Right lobe of liver (tissue), 4 donors: Measurements from ENCODE around the gene NMU.

Experiments
- POLR2A ChIP-seq: fragments of 450-650 bp; IDR thresholded peaks from one replicate; pipeline ENCODE4 v1.6.1; 2017; ENCODE audit warnings: antibody characterized with exemption, mild to moderate bottlenecking
- TF ChIP-seq, protein P1 (sequence below), 4 donors: fragments of 200-600 bp in 3 of 4; fragments of 450-650 bp in 1 of 4; IDR thresholded peaks; one replicate each; pipeline versions ENCODE4 v1.5.1 to v1.8.0; 2016 to 2022; ENCODE audit warnings: antibody characterized with exemption in 4 of 4, mild to moderate bottlenecking in 2 of 4
- donor health status: DM: no; HTN: no; CAD: no.
- donor health status: DM: no; HTN: no; CAD: no.
- donor health status: DM: no; HTN: yes; CAD: no.

DNA sequence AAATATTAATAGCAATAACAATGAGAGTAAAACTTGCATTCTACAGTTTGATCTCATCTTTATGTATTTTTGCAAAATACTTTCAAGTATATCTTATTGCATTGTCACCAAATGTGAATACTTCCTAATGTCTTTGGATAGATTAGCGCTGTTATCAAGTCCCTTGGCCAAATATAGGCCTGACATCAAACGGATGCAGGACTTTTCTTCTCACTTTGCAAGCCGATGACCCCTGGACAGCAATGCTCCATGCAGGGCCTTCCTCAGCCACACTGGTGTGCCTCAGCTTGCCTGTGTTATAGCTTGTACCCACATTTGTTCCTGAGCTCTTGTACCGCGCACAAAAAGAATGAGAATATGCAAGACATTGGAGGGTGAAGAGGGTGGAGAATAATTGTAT is 18.0 kb upstream of the NMU start:
- TF ChIP-seq, protein P1, sequence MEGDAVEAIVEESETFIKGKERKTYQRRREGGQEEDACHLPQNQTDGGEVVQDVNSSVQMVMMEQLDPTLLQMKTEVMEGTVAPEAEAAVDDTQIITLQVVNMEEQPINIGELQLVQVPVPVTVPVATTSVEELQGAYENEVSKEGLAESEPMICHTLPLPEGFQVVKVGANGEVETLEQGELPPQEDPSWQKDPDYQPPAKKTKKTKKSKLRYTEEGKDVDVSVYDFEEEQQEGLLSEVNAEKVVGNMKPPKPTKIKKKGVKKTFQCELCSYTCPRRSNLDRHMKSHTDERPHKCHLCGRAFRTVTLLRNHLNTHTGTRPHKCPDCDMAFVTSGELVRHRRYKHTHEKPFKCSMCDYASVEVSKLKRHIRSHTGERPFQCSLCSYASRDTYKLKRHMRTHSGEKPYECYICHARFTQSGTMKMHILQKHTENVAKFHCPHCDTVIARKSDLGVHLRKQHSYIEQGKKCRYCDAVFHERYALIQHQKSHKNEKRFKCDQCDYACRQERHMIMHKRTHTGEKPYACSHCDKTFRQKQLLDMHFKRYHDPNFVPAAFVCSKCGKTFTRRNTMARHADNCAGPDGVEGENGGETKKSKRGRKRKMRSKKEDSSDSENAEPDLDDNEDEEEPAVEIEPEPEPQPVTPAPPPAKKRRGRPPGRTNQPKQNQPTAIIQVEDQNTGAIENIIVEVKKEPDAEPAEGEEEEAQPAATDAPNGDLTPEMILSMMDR (IDR thresholded peaks at IDR 0.05) = no peak
- no peak for TF ChIP-seq POLR2A
